Motor neuron (in vitro differentiated cells): ENCODE data around the gene IGSF9B. TPM values are rescaled to one million over a fixed set of nuclear protein-coding genes. Genes with fewer than 3 reads are reported as not detected.

Experiments used
- ATAC-seq, 8 experiments: fragments of 200-7000 bp; cut with Tn5 transposase; replicated peaks in 6 of 8; 2 replicates each; pipeline ENCODE4 v1.8.0; 2021; ENCODE audit warnings: mild to moderate bottlenecking in 8 of 8, moderate library complexity in 8 of 8
- H3K27ac ChIP-seq, 2 donors: fragments of 250-450 bp; sonication (Bioruptor Pico); 2 replicates each; pipeline ENCODE4 v1.9.0; 2021; ENCODE audit warnings: antibody characterized with exemption in 2 of 2, mild to moderate bottlenecking in 2 of 2, moderate library complexity in 1 of 2
- H3K4me1 ChIP-seq, 2 donors: fragments of 250-450 bp; sonication (Bioruptor Pico); replicated peaks in 1 of 2; 2 replicates each; pipeline ENCODE4 v1.6.1; 2021; ENCODE audit warnings: antibody characterized with exemption in 2 of 2, mild to moderate bottlenecking in 2 of 2, moderate library complexity in 1 of 2
- H3K4me3 ChIP-seq, 5 donors: fragments of 250-450 bp; sonication (Bioruptor Pico); 2 replicates each; pipeline ENCODE4 v1.9.0; 2021; ENCODE audit warnings: antibody characterized with exemption in 5 of 5, mild to moderate bottlenecking in 5 of 5, moderate library complexity in 4 of 5
- WGBS, 10 experiments: fragments of 450-650 bp; shearing (Covaris generic); methylation state at CpG; one replicate each; pipeline ENCODE4 v1.0.0; 2022; 5-methylcytosine and 5-hydroxymethylcytosine counted together
- in situ Hi-C, 9 experiments: fragments of 400-800 bp; cut with MboI; loops; one replicate each; pipeline ENCODE4 v1.15.0; 2021; ENCODE audit warnings: low sequenced_read_pairs in 9 of 9, low pct_unique_long_range_greater_than_20kb in 2 of 9; ENCODE audit not compliant: unreplicated experiment in 9 of 9
- total RNA-seq, 8 experiments: library from RNA; unstranded; fragments of 300-600 nt; gene quantifications; 2 replicates each; pipeline versions ENCODE4 v1.2.3 to v1.2.4, GENCODE V29; 2022

Gene IGSF9B
- total RNA-seq, 8 experiments from 2014 or later: 1.3 to 32.1 (median 9.8) TPM

- Histone ChIP-seq H3K4me3 (no peak overlapping the region), H3K4me1 (peaks cover 90 to 92% of the 10 kb centered on the region in 2 donors), H3K27ac (peak overlapping the region; percentile 83 to 86)
- in situ Hi-C loops: loop anchor here in 6 of 9 experiments (5.0 to 25.0 kb wide), 4 partner anchors 88 to 288 kb away; no protein-coding TSS in a partner anchor
- 61 to 88% (median 73%) methylated on average over 3 to 4 of the region's 6 CpGs; no CpG with 5 or more reads in 5 of the 10 experiments for WGBS, 10 experiments
- no peak for ATAC-seq
These were observed 7.6 kb downstream of the IGSF9B start for GRCh38 chr11:133949129-133949528.

GRCh38 chr11:133948711-133949110 lies 8.1 kb downstream of the IGSF9B start:
- Histone ChIP-seq H3K4me1 (peaks cover 86 to 88% of the 10 kb centered on the region in 2 donors), H3K4me3 (peak overlapping the region in 2 of 5 donors; percentile 5 to 24), H3K27ac (peak overlapping the region; percentile 83 to 86)
- 70 to 100% (median 80%) methylated on average over 1 to 4 of the region's 9 CpGs; no CpG with 5 or more reads in 7 of the 10 experiments for WGBS, 10 experiments
- in situ Hi-C loops: loop anchor here in 6 of 9 experiments (5.0 to 25.0 kb wide), 4 partner anchors 89 to 289 kb away; no protein-coding TSS in a partner anchor
- ATAC-seq: no peak

- H3K4me3 ChIP-seq: peak overlapping the region in 3 of 5 donors; percentile 9 to 24 (median 14)
- H3K4me1 ChIP-seq: peaks cover 73 to 75% of the 10 kb centered on the region in 2 donors
- peak; percentile 17 to 94 (median 47) for ATAC-seq
- 0 to 38% (median 20%) methylated on average over 1 to 4 of the region's 11 CpGs; no CpG with 5 or more reads in 2 of the 10 experiments for WGBS, 10 experiments
- H3K27ac ChIP-seq: peak overlapping the region; percentile 83 to 86
- in situ Hi-C loops: loop anchor here in 6 of 9 experiments (5.0 to 25.0 kb wide), 4 partner anchors 90 to 290 kb away; no protein-coding TSS in a partner anchor
These were observed 9.4 kb downstream of the IGSF9B start for GRCh38 chr11:133947321-133947756.

GRCh38 chr11:133946541-133947318 lies 10.0 kb downstream of the IGSF9B start:
- peak overlapping the region; percentile 83 to 86 for H3K27ac ChIP-seq
- H3K4me3 ChIP-seq: peak overlapping the region in 3 of 5 donors; percentile 9 to 24 (median 14)
- 0 to 15% (median 0%) methylated on average over 1 to 4 of the region's 26 CpGs; no CpG with 5 or more reads in 7 of the 10 experiments for WGBS, 10 experiments
- in situ Hi-C loops: loop anchor here in 6 of 9 experiments (5.0 to 25.0 kb wide), 4 partner anchors 91 to 291 kb away; no protein-coding TSS in a partner anchor
- H3K4me1 ChIP-seq: peaks cover 67 to 71% of the 10 kb centered on the region in 2 donors
- peak in 7 of 8 experiments; percentile 1 to 75 (median 71) for ATAC-seq

GRCh38 chr11:133946051-133946450 lies 10.7 kb downstream of the IGSF9B start:
- H3K4me3 ChIP-seq: peak overlapping the region in 1 of 5 donors; percentile 24
- H3K4me1 ChIP-seq: peaks cover 63 to 68% of the 10 kb centered on the region in 2 donors
- H3K27ac ChIP-seq: peak overlapping the region; percentile 46 to 86
- WGBS, 10 experiments: 70 to 83% (median 79%) methylated on average over 3 to 4 of the region's 20 CpGs; no CpG with 5 or more reads in 7 of the 10 experiments
- ATAC-seq: no peak
- in situ Hi-C loops: loop anchor here in 6 of 9 experiments (5.0 to 25.0 kb wide), 4 partner anchors 91 to 291 kb away; no protein-coding TSS in a partner anchor

GRCh38 chr11:133945087-133945974 lies 11.4 kb downstream of the IGSF9B start:
- ATAC-seq: peak in 6 of 8 experiments; percentile 4 to 72 (median 16)
- in situ Hi-C loops: loop anchor here in 6 of 9 experiments (5.0 to 25.0 kb wide), 4 partner anchors 92 to 292 kb away; no protein-coding TSS in a partner anchor
- H3K27ac ChIP-seq: peak overlapping the region in 1 of 2 donors; percentile 12
- WGBS, 10 experiments: 6 to 91% (median 76%) methylated on average over 3 to 20 of the region's 27 CpGs; no CpG with 5 or more reads in 3 of the 10 experiments
- H3K4me1 ChIP-seq: peaks cover 56 to 61% of the 10 kb centered on the region in 2 donors
- H3K4me3 ChIP-seq: no peak overlapping the region

- Histone ChIP-seq H3K27ac (no peak overlapping the region), H3K4me1 (peaks cover 44 to 49% of the 10 kb centered on the region in 2 donors), H3K4me3 (no peak overlapping the region)
- WGBS, 10 experiments: 82 to 100% (median 97%) methylated on average over 2 to 7 of the region's 12 CpGs; no CpG with 5 or more reads in 6 of the 10 experiments
- in situ Hi-C loops: loop anchor here in 6 of 9 experiments (25.0 kb wide), 3 partner anchors 93 to 293 kb away; no protein-coding TSS in a partner anchor
- no peak for ATAC-seq
These were observed 12.6 kb downstream of the IGSF9B start for GRCh38 chr11:133943950-133944698.

GRCh38 chr11:133942577-133942976 lies 14.2 kb downstream of the IGSF9B start:
- in situ Hi-C loops: loop anchor here in 6 of 9 experiments (25.0 kb wide), 3 partner anchors 95 to 295 kb away; no protein-coding TSS in a partner anchor
- WGBS, 10 experiments: 60 to 100% (median 80%) methylated on average over 2 to 6 of the region's 7 CpGs; no CpG with 5 or more reads in 2 of the 10 experiments
- no peak overlapping the region for H3K27ac ChIP-seq

GRCh38 chr11:133941546-133941945 lies 15.2 kb downstream of the IGSF9B start:
- ATAC-seq: no peak
- no peak overlapping the region for H3K27ac ChIP-seq
- H3K4me1 ChIP-seq: peaks cover 30 to 34% of the 10 kb centered on the region in 2 donors
- WGBS, 10 experiments: 70 to 95% (median 85%) methylated on average over 1 to 11 of the region's 13 CpGs; no CpG with 5 or more reads in 4 of the 10 experiments
- in situ Hi-C loops: loop anchor here in 6 of 9 experiments (25.0 kb wide), 3 partner anchors 96 to 296 kb away; no protein-coding TSS in a partner anchor
- H3K4me3 ChIP-seq: no peak overlapping the region

More at GRCh38 chr11:133942577-133942976, 14.2 kb downstream of the IGSF9B start:
- no peak for ATAC-seq
- Histone ChIP-seq H3K4me3 (no peak overlapping the region), H3K4me1 (peaks cover 30 to 34% of the 10 kb centered on the region in 2 donors)

- in situ Hi-C loops: loop anchor here in 6 of 9 experiments (25.0 kb wide), 3 partner anchors 97 to 297 kb away; no protein-coding TSS in a partner anchor
- H3K27ac ChIP-seq: no peak overlapping the region
- ATAC-seq: no peak
These were observed 16.7 kb downstream of the IGSF9B start for GRCh38 chr11:133940034-133940433.

GRCh38 chr11:133939558-133939957 lies 17.2 kb downstream of the IGSF9B start:
- 80 to 100% (median 99%) methylated on average over 2 to 11 of the region's 30 CpGs; no CpG with 5 or more reads in 2 of the 10 experiments for WGBS, 10 experiments
- Histone ChIP-seq H3K4me1 (peaks cover 34% of the 10 kb centered on the region in 2 donors), H3K27ac (no peak overlapping the region), H3K4me3 (no peak overlapping the region)
- in situ Hi-C loops: loop anchor here in 6 of 9 experiments (25.0 kb wide), 3 partner anchors 98 to 298 kb away; no protein-coding TSS in a partner anchor
- no peak for ATAC-seq

More at GRCh38 chr11:133940034-133940433, 16.7 kb downstream of the IGSF9B start:
- Histone ChIP-seq H3K4me3 (no peak overlapping the region), H3K4me1 (peaks cover 30 to 34% of the 10 kb centered on the region in 2 donors)
- WGBS, 10 experiments: 88 to 100% (median 96%) methylated on average over 1 to 35 of the region's 56 CpGs; no CpG with 5 or more reads in 4 of the 10 experiments
